HepG2 (cell line): ENCODE data around the gene PCBD2. TPM values are rescaled to one million over a fixed set of nuclear protein-coding genes. Genes with fewer than 3 reads are reported as not detected.

Experiments used
- ATAC-seq: fragments of 200-7000 bp; cut with Tn5 transposase; 3 replicates; pipeline ENCODE4 v1.9.1; 2020; ENCODE audit warnings: mild to moderate bottlenecking, moderate library complexity
- BruUV-seq: library from RNA; stranded (reverse); fragments of 400-500 nt; replicated peaks from 2 replicates; lab custom pipeline; 2021; lab: Mats Ljungman, UMichigan
- CTCF ChIA-PET: fragments of 300-600 bp; formaldehyde crosslinking; extraction: SDS; loops from one replicate; lab custom pipeline; 2021; ENCODE audit warnings: low total read pairs, inconsistent platforms, low intra/inter-chr PET ratio; lab: Yijun Ruan, JAX
- POLR2A ChIA-PET: fragments of 350-600 bp; sonication (Branson Sonifier 250); formaldehyde crosslinking; loops from one replicate; lab custom pipeline; 2020; ENCODE audit warnings: antibody characterized with exemption, inconsistent platforms; lab: Yijun Ruan, JAX
- DNase-seq: peaks from one replicate; pipeline ENCODE4 v3.0.0-alpha.2; 2015; ENCODE audit warnings: low spot score
- FAIRE-seq: peaks from 3 replicates; lab custom pipeline; 2011; peaks lifted over from hg19 to GRCh38; lab: Jason Lieb, UNC
- H2AFZ ChIP-seq: one replicate; pipeline ENCODE4 v1.6.1; 2011; ENCODE audit warnings: low read length, inconsistent platforms
- H3K27ac ChIP-seq: fragments of 300-600 bp; 3 replicates; pipeline ENCODE4 v1.8.0; 2011; ENCODE audit warnings: mixed run types, mild to moderate bottlenecking, mixed read lengths, low read length, inconsistent platforms; ENCODE audit not compliant: insufficient read depth; ENCODE audit errors: extremely low read length
- H3K27me3 ChIP-seq, 2 experiments: fragments of 200-600 bp in 1 of 2; 2 replicates in 1 of 2; 3 replicates in 1 of 2; pipeline versions ENCODE4 v1.6.0 to v1.8.0; 2011; ENCODE audit warnings: low read length in 2 of 2, mild to moderate bottlenecking in 2 of 2, moderate library complexity in 2 of 2, inconsistent platforms in 1 of 2; ENCODE audit not compliant: insufficient read depth in 2 of 2, control insufficient read depth in 1 of 2
- H3K36me3 ChIP-seq, 2 experiments: fragments of 200-600 bp in 1 of 2; replicated peaks in 1 of 2; 2 replicates in 1 of 2; 3 replicates in 1 of 2; pipeline versions ENCODE4 v1.5.1 to v1.8.0; 2011; ENCODE audit warnings: low read length in 2 of 2, inconsistent platforms in 1 of 2; ENCODE audit not compliant: insufficient read depth in 2 of 2, control insufficient read depth in 1 of 2
- H3K4me1 ChIP-seq: 2 replicates; pipeline ENCODE4 v1.5.1; 2012; ENCODE audit warnings: low read length, inconsistent platforms; ENCODE audit not compliant: insufficient read depth
- H3K4me2 ChIP-seq: 2 replicates; pipeline ENCODE4 v1.6.0; 2011; ENCODE audit warnings: low read depth, low read length, inconsistent platforms
- H3K4me3 ChIP-seq, 3 experiments: fragments of 200-600 bp in 1 of 3; sonication (generic), shearing (Covaris generic) in 1 of 3; replicated peaks in 1 of 3; 2 replicates each; pipeline ENCODE4 v1.5.1; 2011 to 2016; ENCODE audit warnings: low read length in 3 of 3, inconsistent platforms in 2 of 3, low read depth in 2 of 3, mild to moderate bottlenecking in 2 of 3, control low read depth in 1 of 3, mixed read lengths in 1 of 3; ENCODE audit not compliant: insufficient read depth in 1 of 3
- H3K79me2 ChIP-seq: one replicate; pipeline ENCODE4 v1.6.1; 2011; ENCODE audit warnings: low read length, inconsistent platforms; ENCODE audit not compliant: insufficient read depth
- H3K9ac ChIP-seq: 2 replicates; pipeline ENCODE4 v1.6.0; 2011; ENCODE audit warnings: mild to moderate bottlenecking, low read depth, low read length, inconsistent platforms; ENCODE audit not compliant: insufficient read depth
- H3K9me3 ChIP-seq: 2 replicates; pipeline ENCODE4 v1.5.1; 2012; ENCODE audit warnings: mild to moderate bottlenecking, low read length
- H4K20me1 ChIP-seq: 2 replicates; pipeline ENCODE4 v1.6.0; 2011; ENCODE audit warnings: inconsistent platforms, mild to moderate bottlenecking, low read length, moderate library complexity; ENCODE audit not compliant: insufficient read depth
- MLXIP ChIP-seq: sonication (generic); formaldehyde crosslinking; IDR thresholded peaks from 2 replicates; pipeline ENCODE4 v1.9.0; 2021; ENCODE audit warnings: missing genetic modification reagents, borderline replicate concordance
- ZKSCAN8 ChIP-seq: IDR thresholded peaks from 2 replicates; pipeline ENCODE4 v1.6.1; 2016; ENCODE audit warnings: borderline replicate concordance, missing genetic modification reagents, missing compliant biosample characterization
- ZNF546 ChIP-seq: sonication (generic); formaldehyde crosslinking; conservative IDR thresholded peaks from 2 replicates; pipeline ENCODE4 v1.8.1; 2023; ENCODE audit warnings: mild to moderate bottlenecking, missing genetic modification reagents
- WGBS: methylation state at CpG from one replicate; pipeline ENCODE4 v1.1.6; 2017; ENCODE audit warnings: low lambda C conversion rate; 5-methylcytosine and 5-hydroxymethylcytosine counted together
- in situ Hi-C: cut with HindIII; loops from 2 replicates; pipeline ENCODE4 v1.10.0; 2017; ENCODE audit warnings: low pct_unique_long_range_greater_than_20kb; ENCODE audit not compliant: extremely low pct_ligation_motif_present
- intact Hi-C: fragments of 100-400 bp; cut with micrococcal nuclease; formaldehyde crosslinking; loops from one replicate; pipeline ENCODE4 v1.10.0; 2022; ENCODE audit not compliant: unreplicated experiment
- polyA plus RNA-seq, 8 experiments: library from polyadenylated mRNA; depleted of rRNA in 3 of 8; stranded (reverse) in 7 of 8; unstranded in 1 of 8; fragments of >200 nt; fragmentation: Illumina TruSeq in 4 of 8; extraction: Trizol in 4 of 8; gene quantifications; 2 replicates each; pipeline versions ENCODE4 v1.2.1 to v1.2.3, GENCODE V29; 2011 to 2016; ENCODE audit warnings: low read depth in 4 of 8, missing spikeins in 1 of 8, mixed read lengths in 1 of 8; ENCODE audit not compliant: insufficient read depth in 1 of 8
- total RNA-seq, 5 experiments: library from RNA; depleted of rRNA; stranded (reverse); fragments of >200 nt; fragmentation: Illumina TruSeq; extraction: Trizol; gene quantifications; 2 replicates each; pipeline ENCODE4 v1.2.3, GENCODE V29; 2016; ENCODE audit warnings: low read depth in 1 of 5

Gene PCBD2
- total and polyA plus RNA-seq, 2 of the 13 experiments (the other 11 are each of a cell fraction or from before 2014, with no cell fraction given) = 5.5 to 12.0 TPM

- no peak for FAIRE-seq
- Histone ChIP-seq H3K9ac (peak overlapping the region; percentile 94; the same call in 1 of the 2 replicates), H3K4me1 (peaks cover 31% of the 10 kb centered on the region), H3K27ac (peak overlapping the region; percentile 84), H3K4me2 (peak overlapping the region; percentile 78), H4K20me1 (no peaks in the 10 kb centered on the region), H3K4me3 (peak overlapping the region in 2 of 3 experiments; percentile 72 to 94; a peak in 2 of 6 replicates), H2AFZ (peak overlapping the region; percentile 91)
- ChIA-PET POLR2A (interaction anchor here (0.7 to 2.3 kb wide), 11 partner anchors 11 to 283 kb away, joined by 3 to 37 read pairs (median 4); partner anchors contain the start of genes C5orf24, CAMLG and PCBD2), CTCF (no interaction called here)
- no peak for ATAC-seq
- intact Hi-C loops = no loop called here
- in situ Hi-C loops = no loop called here
- TF ChIP-seq MLXIP (CRISPR knock-in tag) (no peak), ZKSCAN8 (CRISPR knock-in tag) (no peak), ZNF546 (0 out of 2 replicates have a peak, but pooled peaks have one; percentile 0)
- TF ChIP-seq, all 625 proteins: peak for 1
- no peaks in the 10 kb centered on the region; a peak in 1 of 5 replicates for H3K27me3 ChIP-seq
- TSS peak; percentile 88 for BruUV-seq
- no peak for DNase-seq
- peaks cover 25% of the 10 kb centered on the region for H3K79me2 ChIP-seq
- H3K9me3 ChIP-seq = no peaks in the 10 kb centered on the region
- 98% methylated on average over 6 of the region's 6 CpGs for WGBS
- H3K36me3 ChIP-seq = no peaks in the 10 kb centered on the region; a peak in 1 of 5 replicates
Measured at GRCh38 chr5:134873494-134873893, 31.4 kb upstream of the PCBD2 start.
